ACHN (cell line): ENCODE measurements around the gene SPAG4.
A peak's percentile ranks its signal among the peaks of the same experiment; 100 is the strongest.

Experiments
- DNase-seq: peaks from one replicate; pipeline ENCODE4 v3.0.0-alpha.2; 2015
- in situ Hi-C: cut with HindIII; loops from 2 replicates; pipeline ENCODE4 v1.10.0; 2017; ENCODE audit warnings: low sequenced_read_pairs, low pct_ligation_motif_present, low pct_unique_long_range_greater_than_20kb

The SPAG4 gene

DNA sequence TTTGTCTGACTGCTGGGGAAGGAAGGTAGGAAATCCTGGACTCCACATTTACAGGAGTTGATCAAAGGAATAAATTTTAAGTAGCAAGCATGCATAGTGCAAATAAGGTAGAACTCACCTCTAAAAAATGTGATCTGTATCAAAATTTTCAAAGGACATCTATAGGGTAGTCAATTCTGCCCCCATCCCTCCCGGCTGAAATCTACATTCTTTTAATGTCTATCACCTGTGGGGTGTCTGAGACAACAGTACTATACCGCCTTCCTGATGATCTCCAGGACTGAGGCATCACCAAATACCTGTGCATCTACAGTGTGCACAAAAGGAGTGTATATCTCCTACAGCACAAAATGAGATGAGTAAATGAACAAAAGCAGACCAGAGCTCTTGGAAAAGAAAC lies 29.2 kb downstream of the SPAG4 start:
- in situ Hi-C loops, result no loop called here
- no peak for DNase-seq

DNA sequence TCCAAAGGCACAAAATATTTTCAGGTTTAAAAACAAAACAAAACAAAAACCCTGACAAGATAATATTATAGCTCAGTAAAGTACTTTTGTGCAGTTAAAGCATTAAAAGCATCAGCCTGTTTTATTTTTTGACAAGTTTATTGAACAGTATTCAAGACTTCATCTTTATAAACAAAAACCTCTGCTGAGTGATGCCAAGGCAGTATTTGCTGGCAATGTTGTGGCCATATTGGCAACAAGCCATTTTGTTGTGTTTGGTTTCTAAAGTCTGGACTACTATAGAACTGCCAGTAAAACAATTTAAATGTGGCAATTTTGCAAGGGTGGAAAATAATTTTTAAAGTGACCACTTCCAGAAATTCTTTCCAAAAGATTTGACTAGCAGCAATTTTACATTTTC lies 33.2 kb downstream of the SPAG4 start:
- in situ Hi-C loops, result no loop called here
- no peak for DNase-seq

DNA sequence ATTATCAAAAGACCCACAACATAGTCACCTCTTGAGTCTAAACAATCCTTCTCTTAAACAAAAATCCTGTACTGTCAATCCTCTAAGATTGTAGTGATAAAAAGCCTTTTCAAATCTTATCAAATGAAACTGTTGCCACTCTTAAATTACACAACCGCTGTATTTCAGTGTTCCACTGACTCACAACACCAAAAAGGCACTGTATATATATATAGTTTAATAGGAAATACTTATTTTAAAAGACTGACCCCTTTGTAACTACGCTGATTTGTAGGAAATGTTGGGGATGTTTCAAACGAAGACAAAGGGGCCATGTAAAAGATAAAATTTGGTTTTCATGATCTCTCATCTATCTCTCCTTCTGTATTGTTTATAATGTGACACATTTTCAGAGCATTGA lies 35.0 kb downstream of the SPAG4 start:
- no peak for DNase-seq
- in situ Hi-C loops, result no loop called here

DNA sequence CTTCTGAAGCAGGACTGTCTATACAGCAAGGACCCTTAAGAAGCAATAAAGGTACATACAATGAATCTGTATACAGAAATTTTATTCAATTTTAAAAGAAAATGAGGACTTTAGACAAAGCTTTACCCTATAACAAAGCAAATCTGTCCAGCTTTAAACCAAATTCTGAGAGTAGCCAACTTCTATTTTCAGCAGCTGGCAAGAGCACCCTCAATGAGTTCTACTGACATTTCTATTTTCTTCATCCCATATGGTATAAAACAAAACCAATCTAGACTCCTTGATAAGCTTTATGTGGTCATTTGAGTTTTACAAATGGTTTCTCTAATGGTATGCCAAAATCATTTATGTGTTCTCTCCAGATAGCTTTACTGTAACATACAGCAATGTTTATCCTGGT lies 36.3 kb downstream of the SPAG4 start:
- DNase-seq, result no peak
- in situ Hi-C loops, result no loop called here

DNA sequence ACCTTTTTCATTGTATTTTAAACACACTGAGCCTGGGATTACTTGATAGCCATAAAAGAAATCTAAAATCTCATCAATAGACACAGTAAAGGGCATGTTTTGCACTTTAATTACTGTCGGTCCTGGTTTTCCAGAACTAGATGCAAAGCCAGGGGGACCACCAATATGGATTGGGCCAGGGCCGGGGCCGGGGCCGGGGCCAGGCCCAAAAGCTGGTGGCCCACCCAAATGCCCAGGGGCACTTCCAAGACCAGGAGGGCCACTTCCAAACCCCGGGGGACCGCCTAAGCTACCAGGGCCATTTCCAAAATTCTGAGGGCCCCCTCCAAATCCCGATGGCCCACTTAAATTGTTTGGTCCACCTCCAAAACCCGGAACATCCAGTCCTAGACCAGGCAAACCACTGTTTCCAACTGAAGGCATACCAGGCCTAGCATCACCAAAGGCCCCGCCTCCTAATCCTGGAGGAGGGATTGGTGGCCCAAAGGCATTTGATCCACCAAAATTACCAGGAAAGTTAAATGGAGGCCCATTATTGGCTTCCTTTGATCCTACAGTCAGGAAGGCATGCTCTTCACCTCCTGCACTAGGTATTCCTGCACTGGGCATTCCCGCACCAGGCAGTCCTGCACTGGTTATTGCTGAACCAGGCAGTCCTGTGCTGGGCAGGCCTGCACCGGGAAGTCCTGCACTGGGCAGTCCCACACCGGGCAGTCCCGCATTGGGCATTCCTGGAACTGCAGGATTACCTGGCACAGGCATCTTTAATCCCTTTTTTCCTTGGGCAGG lies 37.2 kb downstream of the SPAG4 start:
- no peak for DNase-seq
- in situ Hi-C loops, result no loop called here

DNA sequence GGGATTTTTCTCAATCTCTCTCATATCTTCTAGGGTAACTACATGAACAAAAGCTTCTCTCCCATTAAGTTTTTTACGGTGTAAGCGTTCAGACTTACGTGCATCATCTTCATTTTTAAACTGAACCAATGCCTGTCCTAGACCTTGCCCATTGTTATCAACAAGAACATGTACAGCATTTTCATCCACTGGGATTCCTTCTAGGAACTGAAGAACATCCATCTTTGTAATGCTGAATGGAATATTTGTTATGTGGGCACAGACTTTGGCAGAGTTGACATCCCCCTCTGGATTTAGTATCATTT lies 37.8 kb downstream of the SPAG4 start:
- no peak for DNase-seq
- in situ Hi-C loops, result no loop called here

DNA sequence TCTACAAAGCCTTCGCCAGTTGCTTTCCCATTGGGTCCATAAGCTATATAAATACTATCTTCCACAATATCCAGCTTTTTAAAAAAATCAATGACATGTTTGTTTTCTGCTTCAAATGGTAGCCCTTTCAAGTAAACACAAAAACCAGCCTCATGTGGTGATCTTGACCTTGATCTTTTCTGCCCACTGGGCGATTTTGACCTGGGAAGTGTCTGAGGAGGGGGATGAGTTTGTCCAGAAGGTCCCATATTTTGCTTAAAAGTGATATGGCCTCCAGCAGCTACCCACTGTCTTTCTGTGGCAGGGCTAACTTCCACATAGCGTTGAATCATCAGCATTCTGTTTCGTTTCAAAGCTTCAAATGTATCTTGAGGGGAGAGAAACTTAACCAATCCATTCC lies 38.3 kb downstream of the SPAG4 start:
- in situ Hi-C loops, result no loop called here
- no peak for DNase-seq

DNA sequence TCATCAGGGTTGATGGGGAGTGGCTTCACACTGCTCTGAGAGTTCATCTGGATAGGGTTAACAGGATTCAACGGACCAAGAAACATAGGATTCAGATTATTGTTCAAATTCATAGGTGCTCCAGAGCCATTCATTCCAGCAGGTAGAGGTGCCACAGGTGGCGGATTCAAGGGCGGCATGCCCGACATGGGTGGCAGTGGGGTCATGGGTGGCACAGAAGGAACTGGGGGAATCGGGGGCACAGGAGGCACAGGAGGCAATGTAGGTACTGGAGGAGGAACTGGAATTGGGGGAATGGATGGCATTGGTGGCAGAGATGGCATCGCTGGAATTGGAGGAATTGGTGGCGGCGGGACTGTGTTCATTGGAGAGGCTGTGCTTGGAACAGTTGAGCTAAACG lies 38.8 kb downstream of the SPAG4 start:
- in situ Hi-C loops, result no loop called here
- no peak for DNase-seq

DNA sequence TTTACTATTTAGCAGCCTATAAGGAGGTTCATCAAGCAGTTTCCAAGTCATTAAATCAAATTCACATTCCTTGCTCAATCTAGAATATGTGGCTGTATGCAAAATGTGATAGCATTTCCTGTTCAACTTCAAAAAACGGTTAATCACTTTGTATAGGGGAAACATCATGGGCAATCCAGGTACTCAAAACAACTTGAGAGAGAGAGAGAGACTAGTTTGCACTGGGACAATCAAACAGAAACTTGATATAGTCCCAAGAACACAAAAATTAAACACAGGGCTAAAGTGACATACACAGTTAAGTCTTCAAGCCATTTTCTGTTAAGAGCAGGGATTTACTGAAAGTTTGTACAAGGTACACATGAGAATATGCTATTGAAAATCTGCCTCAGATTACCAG lies 41.6 kb downstream of the SPAG4 start:
- no peak for DNase-seq
- in situ Hi-C loops, result no loop called here

DNA sequence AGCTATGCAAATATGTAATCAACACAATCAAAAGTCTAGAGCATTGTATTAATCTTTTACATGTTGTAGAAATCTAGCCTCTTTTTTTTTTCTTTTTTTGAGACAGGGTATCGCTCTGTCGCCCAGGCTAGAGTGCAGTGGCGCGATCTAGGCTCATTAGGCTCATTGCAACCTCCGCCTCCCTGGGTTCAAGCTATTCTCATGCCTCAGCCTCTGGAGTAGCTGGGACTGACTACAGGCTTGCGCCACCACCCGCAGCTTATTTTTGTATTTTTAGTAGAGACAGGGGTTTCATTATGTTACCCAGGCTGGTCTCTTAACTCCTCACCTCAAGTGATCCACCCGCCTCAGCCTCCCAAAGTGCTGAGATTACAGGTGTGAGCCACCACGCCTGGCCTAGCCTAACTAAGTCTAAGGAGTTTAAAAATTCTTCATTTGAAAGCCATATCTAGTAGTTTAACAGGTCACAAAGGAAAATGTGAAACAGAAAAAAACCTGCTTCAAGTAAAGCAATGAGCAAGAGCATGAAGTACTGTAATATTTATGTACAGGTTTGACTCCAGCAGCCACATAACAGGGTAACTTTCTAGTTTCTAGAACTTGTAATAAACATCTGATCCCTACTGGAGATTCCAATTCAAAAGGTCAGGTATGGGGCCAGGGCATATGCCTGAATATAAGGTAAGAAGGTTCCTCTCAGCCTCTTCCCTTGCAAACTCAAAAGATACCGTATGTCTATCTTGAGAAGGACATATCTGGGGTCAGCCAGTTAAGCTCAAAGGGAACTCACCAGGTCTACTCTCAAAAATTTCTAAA lies 44.7 kb downstream of the SPAG4 start:
- in situ Hi-C loops, result no loop called here
- DNase-seq, result no peak

DNA sequence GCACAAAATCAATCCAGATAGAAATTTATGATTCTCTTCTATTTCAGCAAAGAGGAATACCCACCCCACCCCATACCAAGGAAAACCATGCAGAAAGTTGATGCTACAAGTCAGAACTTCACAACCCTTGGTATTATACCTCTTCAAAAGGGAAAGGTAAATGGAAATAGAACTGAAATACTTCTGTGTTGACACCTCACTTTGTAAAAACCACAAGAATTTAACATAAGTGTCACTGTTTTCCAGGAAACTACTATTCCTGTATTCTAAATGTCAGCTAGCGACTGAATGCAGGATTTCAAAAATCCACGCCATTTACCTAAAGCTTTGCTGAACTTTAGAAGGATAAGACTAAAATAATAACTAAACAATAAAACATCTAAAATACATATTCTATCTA lies 45.4 kb downstream of the SPAG4 start:
- peak; percentile 38 for DNase-seq
- in situ Hi-C loops, result no loop called here

DNA sequence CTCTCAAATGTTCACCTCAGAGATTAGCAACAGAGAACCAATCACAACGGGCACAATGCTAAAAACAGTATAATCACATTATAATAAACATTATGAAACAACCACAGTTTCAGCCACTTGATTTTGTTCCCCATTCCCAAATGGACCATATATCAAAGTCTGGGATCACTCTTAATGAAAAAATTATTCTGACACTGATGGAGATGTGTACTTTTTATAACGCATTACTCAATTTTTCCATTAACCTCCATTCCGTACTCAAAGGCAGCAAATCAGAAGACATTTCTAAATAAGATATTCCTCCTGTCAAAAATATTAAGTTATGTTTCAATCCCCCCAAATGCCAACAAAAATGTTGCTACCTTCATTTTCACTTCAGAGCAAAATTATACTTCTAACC lies 46.3 kb downstream of the SPAG4 start:
- no peak for DNase-seq
- in situ Hi-C loops, result no loop called here

DNA sequence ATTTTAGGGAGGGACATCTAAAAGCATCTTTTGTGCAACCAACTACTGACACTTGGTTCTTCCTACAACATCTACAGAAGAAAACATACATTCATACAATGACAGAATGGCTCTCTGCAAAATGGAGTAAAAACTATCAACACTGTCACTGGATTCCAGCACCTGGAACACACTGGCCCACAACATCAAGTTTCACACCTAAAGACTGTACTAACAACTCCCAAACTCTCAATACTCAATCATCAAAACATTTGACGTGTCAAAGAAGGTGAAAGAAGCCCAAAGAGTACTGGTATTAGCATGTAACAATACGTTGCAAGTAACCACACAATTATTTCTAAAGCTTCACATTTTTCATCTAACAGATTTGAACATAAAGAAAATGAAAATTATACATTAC lies 46.9 kb downstream of the SPAG4 start:
- in situ Hi-C loops, result no loop called here
- no peak for DNase-seq

DNA sequence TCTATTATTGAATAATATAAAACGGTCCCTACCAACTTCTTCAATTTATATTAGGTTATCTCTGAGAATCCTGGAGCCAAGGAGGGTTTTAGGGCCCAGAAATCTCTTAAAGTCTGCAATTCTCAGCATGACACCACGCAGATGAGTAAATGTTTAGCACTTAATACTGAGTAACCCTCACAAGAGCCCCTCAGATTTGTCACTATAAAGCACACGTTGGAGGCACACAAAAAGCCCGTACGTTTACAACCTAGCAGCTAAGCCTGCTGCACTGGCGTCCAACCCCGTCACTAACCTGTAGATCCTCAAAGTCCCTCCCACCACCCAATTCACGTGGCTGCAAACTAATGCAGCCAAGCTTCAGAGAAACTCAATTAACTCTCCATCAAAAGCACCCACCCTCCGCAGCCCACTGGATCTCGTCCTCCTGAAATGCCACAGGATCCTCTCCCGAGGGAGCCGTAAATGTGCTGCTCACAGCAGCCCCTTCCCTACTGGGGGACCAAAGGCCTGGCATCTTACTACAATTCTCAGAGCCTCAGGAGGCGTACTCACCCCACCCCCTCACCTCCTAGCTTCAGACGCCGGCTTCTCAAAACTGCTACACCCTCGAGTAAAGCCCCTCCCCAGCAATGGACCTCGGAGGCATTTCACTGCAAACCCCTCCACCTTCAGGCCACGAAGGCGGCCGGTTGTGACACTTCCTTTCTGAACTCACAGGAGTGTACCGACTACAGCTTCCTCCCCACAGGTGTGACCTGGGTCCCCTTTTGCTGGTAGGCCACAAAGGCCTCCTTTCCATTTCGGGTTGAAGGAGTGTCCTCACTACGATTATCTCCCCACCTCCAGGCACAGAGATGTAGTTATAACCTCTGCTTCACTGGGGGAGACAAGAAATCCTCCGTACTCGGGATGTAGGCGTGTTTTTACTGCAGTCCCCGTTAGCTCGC lies 48.2 kb downstream of the SPAG4 start:
- in situ Hi-C loops, result no loop called here
- peak; percentile 34 for DNase-seq

DNA sequence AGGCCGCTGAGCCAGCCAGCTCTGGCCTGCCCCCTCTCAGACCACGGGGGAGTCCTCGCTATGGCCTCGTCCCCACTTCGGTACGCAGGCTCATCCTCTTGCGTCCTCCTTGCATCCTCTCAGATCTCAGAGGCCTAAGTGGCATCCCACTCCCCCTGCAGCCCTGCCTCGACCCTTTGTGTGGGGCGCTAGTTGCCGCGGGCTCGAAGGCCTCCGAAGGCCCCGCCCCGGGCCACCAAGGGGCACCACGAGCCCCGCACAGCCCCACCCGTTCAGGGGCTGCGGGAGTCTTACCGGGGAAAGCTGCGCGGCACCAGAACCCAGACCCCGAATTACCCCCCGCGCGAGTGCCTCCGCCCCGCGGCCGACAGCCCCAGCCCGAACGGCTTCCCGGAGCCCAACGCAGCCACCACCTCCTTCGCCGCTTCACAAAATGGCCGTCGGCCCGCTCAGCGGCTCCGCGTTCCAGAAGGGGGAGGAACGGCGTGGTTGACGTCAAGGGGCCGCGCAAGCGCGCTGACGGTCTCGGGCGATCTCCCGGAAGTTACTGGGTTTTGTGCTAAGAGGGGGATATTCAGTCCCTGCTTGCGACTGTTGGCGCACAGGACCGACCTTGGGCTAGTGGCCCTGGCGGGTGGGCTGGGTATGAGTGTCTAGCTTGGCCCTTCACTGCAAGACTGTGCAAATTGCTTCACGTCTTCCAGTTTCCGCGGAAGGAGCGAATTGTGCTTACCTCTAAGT lies 49.0 kb downstream of the SPAG4 start, which contains the start of the genes CPNE1 and RBM12:
Gene CPNE1, minus strand, starts transcription at position 435 of the 741 bp plus-strand sequence. CDS start 31,977 bp downstream, outside the sequence.
Gene RBM12, minus strand, starts transcription at position 435 of the 741 bp plus-strand sequence. CDS start 9,578 bp downstream, outside the sequence.
- peak; percentile 90 for DNase-seq
- in situ Hi-C loops, result no loop called here

DNA sequence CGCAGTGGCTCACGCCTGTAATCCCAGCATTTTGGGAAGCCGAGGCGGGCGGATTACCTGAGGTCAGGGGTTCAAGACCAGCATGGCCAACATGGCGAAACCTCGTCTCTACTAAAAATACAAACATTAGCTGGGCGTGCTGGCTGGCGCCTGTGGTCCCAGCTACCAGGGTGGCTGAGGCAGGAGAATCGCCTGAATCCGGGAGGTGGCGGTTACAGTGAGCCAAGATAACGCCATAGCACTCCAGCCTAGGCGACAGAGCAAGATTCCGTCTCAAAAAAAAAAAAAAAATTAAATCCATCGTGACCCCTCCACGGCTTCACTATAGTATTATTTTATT lies 50.3 kb downstream of the SPAG4 start:
- in situ Hi-C loops, result no loop called here
- DNase-seq, result no peak

DNA sequence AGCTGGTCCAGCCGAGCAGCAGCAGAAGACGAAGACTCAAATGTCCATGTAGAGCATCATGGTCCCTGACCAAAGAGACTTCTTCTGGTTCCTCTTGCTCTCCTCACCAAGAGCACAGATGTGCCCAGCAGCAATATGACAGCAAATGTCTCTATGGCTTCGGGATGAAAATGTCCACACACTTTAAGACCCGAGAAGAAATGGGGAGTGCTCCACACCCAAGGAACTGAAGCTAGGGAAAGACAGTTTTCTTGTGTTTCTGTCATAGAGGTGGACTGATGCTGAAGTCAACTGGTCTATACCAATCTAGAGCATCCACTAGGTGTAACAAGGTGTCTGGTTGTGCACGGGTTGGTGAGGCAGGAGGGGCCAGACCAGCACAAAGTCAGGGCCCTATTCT lies 53.6 kb downstream of the SPAG4 start:
- DNase-seq, result no peak
- in situ Hi-C loops, result no loop called here

DNA sequence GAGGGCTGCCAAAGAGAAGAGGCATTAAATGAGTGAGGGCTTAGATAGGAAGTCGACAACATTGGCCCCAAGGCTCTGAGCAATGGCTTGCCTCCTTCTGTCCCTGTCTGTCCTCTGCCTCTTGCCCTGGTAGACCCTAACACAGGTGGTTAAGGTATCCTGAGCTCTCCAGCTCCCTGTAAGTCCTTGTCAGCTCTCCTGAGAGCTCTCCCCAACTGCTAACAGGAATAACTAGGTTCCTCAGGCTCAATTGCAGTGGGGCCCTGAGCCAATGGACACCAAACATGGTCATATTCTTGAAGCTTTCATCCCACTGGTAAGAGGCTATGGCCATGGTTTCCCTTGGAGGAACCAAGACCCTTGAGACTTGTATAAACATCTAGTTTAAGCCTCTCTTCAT lies 54.1 kb downstream of the SPAG4 start:
- in situ Hi-C loops, result no loop called here
- no peak for DNase-seq
